T47D (cell line): Measurements from ENCODE around the gene GRSF1.
"Not testable (repeated sequence)": the region's sequence is repeated elsewhere in the genome, so short reads cannot be mapped to it uniquely, and the experiment has no call there.

Experiments
- DNase-seq, 2 experiments: peaks; one replicate each; pipeline versions ENCODE4 v3.0.0 to v3.0.0-alpha.2; 2011 to 2012; ENCODE audit warnings: low read depth in 1 of 2, low spot score in 1 of 2
- JUND ChIP-seq: IDR thresholded peaks from 2 replicates; pipeline ENCODE4 v1.6.1; 2012; ENCODE audit warnings: low read depth
- in situ Hi-C: cut with HindIII; loops from 2 replicates; pipeline ENCODE4 v1.10.0; 2016; ENCODE audit warnings: low sequenced_read_pairs, low pct_unique_long_range_greater_than_20kb

GRSF1 gene

DNA sequence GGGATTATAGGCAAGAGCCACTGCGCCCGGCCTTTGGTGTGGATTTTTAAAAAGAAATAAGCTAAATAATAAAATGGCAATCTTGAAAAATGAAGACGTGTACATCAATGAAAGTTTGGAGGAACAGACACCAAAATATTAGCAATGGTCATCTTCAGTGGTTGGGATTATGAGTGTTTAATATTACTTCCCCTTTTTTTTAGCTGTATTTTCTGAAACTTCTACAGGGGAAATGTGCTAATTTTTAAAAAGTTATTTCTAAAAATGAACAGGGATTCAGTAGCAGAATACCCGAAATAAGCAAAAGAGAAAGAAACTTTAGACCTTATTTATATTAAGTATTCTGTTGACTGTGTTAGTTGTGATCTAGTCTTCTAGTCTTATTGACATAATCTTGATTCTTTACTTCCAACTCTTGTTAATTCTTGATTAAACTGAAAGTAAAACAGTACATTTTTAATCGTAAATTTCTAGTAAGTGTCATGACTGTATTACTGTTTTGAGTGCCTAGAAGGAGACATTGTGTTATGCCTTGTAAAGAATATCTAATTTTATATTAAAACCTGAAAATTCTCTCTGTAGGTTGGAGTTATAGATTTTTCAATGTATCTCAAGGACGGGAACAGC, 66.6 kb downstream of the GRSF1 start:
- no peak for TF ChIP-seq JUND
- in situ Hi-C loops: no loop called here
- no peak for DNase-seq

- in situ Hi-C loops, DNase-seq: not testable (repeated sequence)
These were observed 70.3 kb downstream of the GRSF1 start for GRCh38 chr4:70769396-70769795.

- no peak for DNase-seq
- in situ Hi-C loops: no loop called here
- TF ChIP-seq JUND: no peak
These were observed 71.3 kb downstream of the GRSF1 start for GRCh38 chr4:70768301-70768948.
